ENCODE data around the gene MECP2.
A peak's percentile ranks its signal among the peaks of the same experiment; 100 is the strongest.

MECP2 gene

DNA sequence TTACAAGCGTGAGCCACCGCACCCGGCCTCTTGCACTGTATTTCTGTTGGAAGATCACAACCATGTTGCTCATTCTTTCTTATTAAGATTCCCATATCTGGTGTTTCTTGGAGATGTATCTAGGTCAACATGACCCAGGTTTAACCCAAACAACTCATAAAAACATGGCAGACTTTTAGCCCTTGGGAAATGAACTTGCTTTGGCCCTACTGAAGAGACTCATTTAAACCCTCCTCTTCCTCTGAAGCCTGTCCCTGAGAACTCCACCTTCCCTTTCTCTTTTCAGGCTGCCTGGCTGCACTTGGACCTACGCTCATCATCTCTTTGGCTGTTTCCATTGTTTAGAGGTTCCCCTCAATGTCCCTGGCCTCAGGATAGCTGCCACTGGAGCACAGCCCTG, 23.7 kb upstream of the MECP2 start:
- Histone ChIP-seq H3K4me1 (ENCODE audit: control insufficient read depth in 1 of 2, insufficient read depth in 1 of 2, low read depth in 1 of 2, low read length in 1 of 2) (peaks cover 23 to 28% of the 10 kb centered on the region in 2 experiments), H3K36me3 (no peaks in the 10 kb centered on the region), H3K27me3 (no peaks in the 10 kb centered on the region), H3K4me3 (ENCODE audit: low read depth in 1 of 2, low read length in 1 of 2) (no peak overlapping the region), H3K27ac (peak overlapping the region; percentile 94), H3K9me3 (no peaks in the 10 kb centered on the region)
- TF ChIP-seq CTCF (IDR thresholded peaks at IDR 0.05): no peak

- Histone ChIP-seq H3K36me3 (no peaks in the 10 kb centered on the region), H3K4me1 (ENCODE audit: control insufficient read depth in 1 of 2, insufficient read depth in 1 of 2, low read depth in 1 of 2, low read length in 1 of 2) (peaks cover 23 to 27% of the 10 kb centered on the region in 2 experiments), H3K27ac (no peak overlapping the region), H3K9me3 (no peaks in the 10 kb centered on the region), H3K4me3 (ENCODE audit: low read depth in 1 of 2, low read length in 1 of 2) (no peak overlapping the region), H3K27me3 (no peaks in the 10 kb centered on the region)
- TF ChIP-seq CTCF (IDR thresholded peaks at IDR 0.05): no peak
Observed at GRCh38 chrX:154120567-154120966, 23.1 kb upstream of the MECP2 start.

GRCh38 chrX:154117566-154117965, 20.0 kb upstream of the MECP2 start:
- Histone ChIP-seq H3K36me3 (no peaks in the 10 kb centered on the region), H3K4me1 (ENCODE audit: control insufficient read depth in 1 of 2, insufficient read depth in 1 of 2, low read depth in 1 of 2, low read length in 1 of 2) (peaks cover 9 to 29% of the 10 kb centered on the region in 2 experiments), H3K4me3 (ENCODE audit: low read depth in 1 of 2, low read length in 1 of 2) (no peak overlapping the region), H3K27me3 (no peaks in the 10 kb centered on the region), H3K9me3 (no peaks in the 10 kb centered on the region), H3K27ac (no peak overlapping the region)
- no peak for TF ChIP-seq CTCF (IDR thresholded peaks at IDR 0.05)

- H3K4me3 ChIP-seq (ENCODE audit: low read depth in 1 of 2, low read length in 1 of 2): no peak overlapping the region
- TF ChIP-seq CTCF (IDR thresholded peaks at IDR 0.05): no peak
- H3K4me1 ChIP-seq (ENCODE audit: control insufficient read depth in 1 of 2, insufficient read depth in 1 of 2, low read depth in 1 of 2, low read length in 1 of 2): peaks cover 9 to 27% of the 10 kb centered on the region in 2 experiments
Observed at GRCh38 chrX:154116426-154117211, 19.1 kb upstream of the MECP2 start.

GRCh38 chrX:154115750-154116149, 18.2 kb upstream of the MECP2 start:
- H3K9me3 ChIP-seq: no peaks in the 10 kb centered on the region
- TF ChIP-seq CTCF (IDR thresholded peaks at IDR 0.05): no peak
- no peak overlapping the region for H3K27ac ChIP-seq
- H3K4me3 ChIP-seq (ENCODE audit: low read depth in 1 of 2, low read length in 1 of 2): no peak overlapping the region
- peaks cover 9 to 27% of the 10 kb centered on the region in 2 experiments for H3K4me1 ChIP-seq (ENCODE audit: control insufficient read depth in 1 of 2, insufficient read depth in 1 of 2, low read depth in 1 of 2, low read length in 1 of 2)
- H3K27me3 ChIP-seq: no peaks in the 10 kb centered on the region
- H3K36me3 ChIP-seq: no peaks in the 10 kb centered on the region

More at GRCh38 chrX:154116426-154117211, 19.1 kb upstream of the MECP2 start:
- H3K27me3 ChIP-seq: no peaks in the 10 kb centered on the region
- H3K9me3 ChIP-seq: no peaks in the 10 kb centered on the region
- no peaks in the 10 kb centered on the region for H3K36me3 ChIP-seq
- H3K27ac ChIP-seq: no peak overlapping the region
